IPS DF 19.7 (cell line): Measurements from ENCODE around the gene DCLRE1A.
"Not testable (repeated sequence)": the region's sequence is repeated elsewhere in the genome, so short reads cannot be mapped to it uniquely, and the experiment has no call there.

ENCODE experiments used
- DNase-seq: peaks from one replicate; pipeline ENCODE4 v3.0.0-alpha.2; 2013; ENCODE audit warnings: low read depth, low spot score

The DCLRE1A gene

GRCh38 chr10:113858541-113858940, 4.7 kb upstream of the DCLRE1A start:
- DNase-seq, result no peak

GRCh38 chr10:113857210-113857609, 3.3 kb upstream of the DCLRE1A start:
- DNase-seq, result no peak

DNA sequence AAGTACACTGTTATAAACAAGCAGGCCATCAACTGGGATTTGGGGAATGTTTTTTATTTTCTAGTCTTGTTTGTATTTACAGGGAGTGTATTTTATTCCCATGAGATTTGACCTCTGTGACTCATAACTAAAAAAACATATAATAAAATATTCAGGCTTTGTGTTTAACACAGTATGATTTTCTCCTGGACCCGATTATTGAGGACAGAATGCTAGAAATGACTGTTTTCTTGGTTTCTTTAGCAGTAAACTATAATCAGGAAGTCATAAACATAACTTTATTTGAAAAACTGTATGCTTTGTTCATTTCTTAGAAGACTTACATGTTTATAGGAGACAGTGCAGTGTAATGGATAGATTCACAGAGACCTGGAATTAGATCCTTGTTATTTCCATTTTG, 2.7 kb upstream of the DCLRE1A start:
- DNase-seq, result no peak

DNA sequence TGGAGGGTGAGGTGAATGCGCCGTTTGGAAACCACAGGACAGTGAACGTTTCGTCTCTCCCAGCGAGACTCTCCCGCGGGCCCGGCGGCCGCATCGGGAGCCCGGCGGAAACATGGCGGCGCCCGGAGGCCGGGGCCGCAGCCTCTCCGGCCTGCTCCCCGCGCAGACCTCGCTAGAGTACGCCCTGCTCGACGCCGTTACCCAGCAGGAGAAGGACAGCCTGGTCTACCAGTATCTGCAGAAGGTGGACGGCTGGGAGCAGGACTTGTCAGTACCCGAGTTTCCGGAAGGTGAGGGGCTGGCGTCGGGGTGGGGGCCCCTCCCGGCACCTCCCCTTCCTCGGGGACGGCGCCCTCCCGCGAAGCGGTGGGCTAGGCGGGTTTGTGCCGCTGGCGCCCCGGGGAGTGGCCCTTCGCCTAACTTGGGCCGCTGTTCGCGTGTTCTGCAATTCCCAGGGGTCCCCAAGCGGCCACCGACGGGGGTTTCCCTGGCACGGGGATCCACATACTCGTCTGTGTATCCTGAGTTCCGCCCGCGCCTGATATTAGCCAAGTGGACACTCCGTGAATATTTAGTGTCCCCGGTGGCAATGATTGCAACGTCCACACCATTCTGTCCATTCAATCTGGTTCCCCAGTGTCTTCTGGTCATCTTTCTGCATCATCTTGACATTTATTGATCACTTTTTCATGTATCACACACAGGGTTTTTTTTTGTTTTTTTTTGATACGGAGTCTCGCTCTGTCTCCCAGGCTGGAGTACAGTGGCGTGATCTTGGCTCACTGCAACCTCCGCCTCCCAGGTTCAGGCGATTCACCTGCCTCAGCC, 1.1 kb upstream of the DCLRE1A start:
- no peak for DNase-seq

GRCh38 chr10:113853578-113854012, 287 bp downstream of the DCLRE1A start:
- no peak for DNase-seq

GRCh38 chr10:113849946-113850345, 3.9 kb downstream of the DCLRE1A start:
- no peak for DNase-seq

GRCh38 chr10:113849140-113849803, 4.6 kb downstream of the DCLRE1A start:
- no peak for DNase-seq

DNA sequence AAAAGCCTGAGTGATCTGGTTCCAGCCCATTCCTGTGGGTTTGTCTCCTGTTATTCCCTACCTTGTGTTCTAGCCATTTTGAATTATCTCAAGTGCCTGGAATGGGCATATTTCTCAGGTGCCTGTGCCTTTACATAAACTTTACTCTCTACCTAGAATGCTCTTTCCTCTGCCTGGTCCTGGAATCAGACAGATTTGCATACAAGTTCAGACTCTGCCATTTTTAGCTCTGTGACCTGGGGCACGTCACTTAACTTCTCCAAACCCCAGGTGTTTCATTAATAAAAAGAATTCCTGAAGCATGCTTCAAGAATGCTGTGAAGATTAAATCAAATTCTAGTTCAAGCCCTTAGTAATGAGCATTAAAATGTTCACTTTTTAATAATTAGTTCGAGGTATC, 7.8 kb downstream of the DCLRE1A start:
- no peak for DNase-seq

DNA sequence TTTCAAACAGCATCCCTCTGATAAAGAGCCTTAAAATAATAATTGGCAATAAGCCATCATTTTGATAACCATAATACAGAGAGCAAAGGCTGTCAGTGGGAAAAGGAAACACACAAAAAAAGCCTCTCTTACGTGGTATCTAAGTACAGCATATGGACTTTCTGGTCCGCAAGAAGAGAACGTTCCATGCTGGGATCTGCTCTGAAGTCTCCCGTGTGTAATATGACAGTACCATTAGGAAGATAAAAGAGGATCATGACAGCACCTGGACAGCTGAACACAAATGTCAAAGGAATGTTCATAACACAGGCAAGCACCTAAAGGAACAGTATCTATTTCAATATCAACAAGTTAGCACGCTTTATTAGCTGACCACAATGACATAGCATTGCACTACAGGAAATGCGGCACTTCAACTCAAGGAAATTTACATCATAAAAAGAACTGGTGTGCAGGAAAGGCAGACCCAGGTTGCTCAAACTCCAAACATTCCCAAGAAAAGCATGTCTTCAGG, 9.9 kb downstream of the DCLRE1A start:
- no peak for DNase-seq

GRCh38 chr10:113842171-113842570, 11.7 kb downstream of the DCLRE1A start:
- no peak for DNase-seq

DNA sequence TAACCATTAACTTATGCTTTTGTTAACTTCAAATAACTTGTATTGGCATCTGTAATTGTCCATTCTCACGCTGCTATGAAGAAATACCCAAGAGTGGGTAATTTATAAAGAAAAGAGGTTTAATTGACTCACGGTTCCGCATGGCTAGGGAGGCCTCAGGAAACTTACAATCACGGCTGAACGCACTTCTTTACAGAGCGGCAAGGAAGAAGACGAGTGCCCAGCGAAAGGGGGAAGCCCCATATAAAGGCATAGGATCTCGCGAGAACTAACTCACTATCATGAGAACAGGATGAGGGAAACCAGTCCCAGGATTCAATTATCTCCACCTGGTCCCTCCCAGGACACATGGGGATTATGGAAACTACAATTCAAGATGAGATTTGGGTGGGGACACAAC, 25.3 kb downstream of the DCLRE1A start:
- DNase-seq, result not testable (repeated sequence)

DNA sequence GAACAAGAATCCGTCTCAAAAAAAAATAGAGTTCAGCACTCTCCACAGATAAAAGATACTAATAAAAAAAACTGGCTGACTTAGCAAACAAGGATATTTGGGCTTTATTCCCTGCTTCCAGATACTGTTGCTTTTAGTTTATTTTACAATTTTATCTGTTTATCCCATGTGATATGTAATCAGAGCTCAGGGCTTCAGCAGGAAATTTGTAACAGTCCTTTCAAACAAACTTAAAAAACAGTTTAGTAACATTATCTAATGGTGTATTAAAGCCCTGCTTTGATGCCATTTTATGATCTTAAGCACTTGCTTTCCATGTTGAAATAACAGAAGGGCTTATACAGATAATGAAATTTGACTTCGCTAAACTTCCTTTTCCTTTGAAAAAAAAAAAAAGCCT, 28.1 kb downstream of the DCLRE1A start:
- DNase-seq, result no peak

GRCh38 chr10:113823389-113823788, 30.5 kb downstream of the DCLRE1A start:
- DNase-seq, result no peak

DNA sequence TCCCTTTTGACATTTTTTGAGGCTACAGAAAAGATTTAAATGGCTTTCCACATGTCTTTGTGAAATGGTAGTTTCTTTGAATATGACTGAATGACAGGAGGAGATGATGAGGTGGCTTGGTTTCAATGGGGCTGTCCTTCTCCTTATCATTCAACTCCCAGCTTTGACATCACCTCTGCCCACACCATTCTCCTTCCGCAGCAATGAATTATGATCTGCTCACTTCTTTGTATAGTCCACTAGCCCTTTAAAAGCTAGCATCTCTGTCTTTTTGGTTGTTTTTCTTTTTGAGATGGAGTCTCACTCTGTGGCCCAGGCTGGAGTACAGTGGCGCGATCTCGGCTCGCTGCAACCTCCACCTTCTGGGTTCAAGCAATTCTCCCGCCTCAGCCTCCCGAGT, 31.7 kb downstream of the DCLRE1A start:
- no peak for DNase-seq

GRCh38 chr10:113821306-113821705, 32.6 kb downstream of the DCLRE1A start:
- DNase-seq, result not testable (repeated sequence)

GRCh38 chr10:113820507-113820906, 33.4 kb downstream of the DCLRE1A start:
- DNase-seq, result no peak

DNA sequence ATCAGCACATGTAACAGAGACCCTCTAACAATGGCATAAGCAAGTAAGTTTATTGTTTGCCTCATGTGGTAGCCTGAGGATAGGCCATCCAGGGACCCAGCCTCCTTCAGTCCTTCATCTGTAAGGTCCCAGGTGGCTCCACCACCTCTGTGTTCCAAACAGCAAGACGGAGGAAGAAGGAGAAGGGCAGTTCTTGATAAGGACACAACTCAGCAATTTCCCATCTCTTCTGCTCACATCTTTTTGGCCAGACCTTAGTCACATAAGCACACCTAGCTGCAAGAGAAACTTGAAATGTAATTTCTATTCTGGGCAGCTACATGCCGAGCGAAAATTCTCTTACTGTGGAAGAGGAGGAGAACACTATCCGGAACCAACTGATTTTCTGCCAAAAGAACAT, 33.9 kb downstream of the DCLRE1A start:
- no peak for DNase-seq

DNA sequence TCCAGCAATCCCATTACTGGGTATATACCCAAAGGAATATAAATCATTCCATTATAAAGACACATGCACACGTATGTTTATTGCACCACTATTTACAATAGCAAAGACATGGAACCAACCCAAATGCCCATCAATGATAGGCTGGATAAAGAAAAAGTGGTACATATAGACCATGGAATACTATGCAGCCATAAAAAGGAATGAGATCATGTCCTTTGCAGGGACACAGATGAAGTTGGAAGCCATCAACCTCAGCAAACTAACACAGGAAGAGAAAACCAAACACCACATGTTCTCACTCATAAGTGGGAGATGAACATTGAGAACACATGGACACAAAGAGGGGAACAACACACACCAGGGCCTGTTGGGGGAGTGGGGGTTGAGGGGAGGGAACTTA, 39.2 kb downstream of the DCLRE1A start:
- not testable (repeated sequence) for DNase-seq

GRCh38 chr10:113808168-113808567, 45.7 kb downstream of the DCLRE1A start:
- DNase-seq, result no peak

- DNase-seq, result no peak
These were observed 47.4 kb downstream of the DCLRE1A start for GRCh38 chr10:113806503-113806902.

DNA sequence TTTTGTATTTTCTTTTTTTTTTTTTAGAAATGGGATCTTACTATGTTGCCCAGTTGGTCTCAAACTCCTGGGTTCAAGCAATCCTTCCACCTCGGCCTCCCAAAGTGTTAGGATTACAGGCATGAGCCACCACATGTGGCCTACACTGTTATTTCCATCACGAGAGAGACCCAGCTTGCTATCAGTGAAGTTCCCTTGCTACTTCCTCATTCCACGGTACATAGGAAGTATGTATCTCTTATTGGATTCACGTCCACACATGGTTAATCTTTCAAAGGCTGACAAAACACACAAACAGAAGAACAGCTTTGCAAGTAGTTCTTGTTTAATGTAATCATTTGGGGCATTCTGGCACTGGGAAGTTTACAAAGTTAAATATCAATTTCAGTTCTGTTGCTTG, 50.9 kb downstream of the DCLRE1A start:
- no peak for DNase-seq

DNA sequence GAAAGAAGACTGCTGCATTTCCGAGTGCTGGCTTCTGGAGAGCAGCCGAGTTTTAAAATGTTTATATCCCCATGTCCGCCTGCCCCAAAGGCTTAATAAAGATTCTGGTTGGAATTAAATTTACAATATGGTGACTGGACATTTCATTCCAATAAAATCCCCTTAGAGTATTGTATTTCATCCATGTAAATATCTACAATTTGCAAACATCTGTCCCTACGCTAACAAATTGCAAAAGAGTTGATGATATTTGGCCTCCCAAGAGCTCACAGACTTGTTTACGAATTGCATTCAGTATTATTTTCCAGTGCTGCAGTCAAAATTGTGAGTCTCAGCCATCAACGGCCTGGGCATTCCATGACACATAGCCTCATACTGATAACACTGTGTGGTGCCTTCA, 52.3 kb downstream of the DCLRE1A start:
- DNase-seq, result no peak

- no peak for DNase-seq
These were observed 62.2 kb downstream of the DCLRE1A start for GRCh38 chr10:113791691-113792090.
